HCEC 1CT (cell line): Measurements from ENCODE around the gene SPRED2.

Experiments
- DNase-seq: peaks from one replicate; pipeline ENCODE4 v3.0.0-alpha.2; 2017

The SPRED2 gene

GRCh38 chr2:65438137-65438899 lies 5.9 kb upstream of the SPRED2 start:
- DNase-seq: no peak

DNA sequence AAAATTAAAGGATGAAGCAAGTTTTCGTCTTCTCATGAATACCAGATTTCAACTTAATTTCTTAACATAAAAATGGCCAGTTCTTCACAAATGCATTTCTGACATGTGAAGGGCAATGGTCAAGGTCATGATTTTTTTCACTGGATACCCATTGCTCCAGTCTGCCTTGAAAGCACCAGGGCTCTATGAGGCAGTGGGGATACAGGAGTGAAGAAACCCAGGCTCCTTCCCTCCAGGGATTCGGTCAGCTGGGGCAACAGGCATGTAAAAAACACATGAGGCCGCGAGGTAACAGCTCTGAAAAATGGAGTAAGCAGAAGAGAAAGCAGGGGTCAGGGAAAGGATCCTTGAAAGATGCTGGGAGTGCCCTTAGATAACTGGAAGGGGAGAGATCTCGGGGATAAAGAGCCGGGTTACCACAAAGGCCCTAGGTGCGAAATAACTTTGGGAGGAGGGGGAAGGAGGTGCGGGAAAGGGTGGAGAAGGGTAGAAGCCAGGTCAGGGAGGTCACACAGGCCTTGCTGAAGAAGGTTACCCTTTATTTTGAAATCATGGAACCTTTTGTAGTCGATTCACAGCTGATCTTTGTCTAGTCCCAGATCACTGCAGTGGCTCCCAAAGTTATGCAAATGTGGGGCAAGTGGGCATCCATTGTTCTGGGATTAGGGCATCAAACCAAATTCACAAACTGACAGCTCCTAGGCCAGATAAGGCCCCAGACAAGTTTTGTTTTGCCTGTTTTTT lies 5.2 kb upstream of the SPRED2 start:
- DNase-seq: no peak

GRCh38 chr2:65436824-65437221 lies 4.4 kb upstream of the SPRED2 start:
- no peak for DNase-seq

GRCh38 chr2:65436169-65436823 lies 3.9 kb upstream of the SPRED2 start:
- peak; percentile 92 for DNase-seq

- DNase-seq: peak; percentile 81
These were observed 3.3 kb upstream of the SPRED2 start for GRCh38 chr2:65435625-65436168.

- DNase-seq: no peak
These were observed 2.3 kb upstream of the SPRED2 start for GRCh38 chr2:65434592-65435241.

- DNase-seq: peak; percentile 21
These were observed 775 bp downstream of the SPRED2 start for GRCh38 chr2:65431421-65432226.

GRCh38 chr2:65430603-65431420 lies 1.6 kb downstream of the SPRED2 start:
- DNase-seq: peak; percentile 43

DNA sequence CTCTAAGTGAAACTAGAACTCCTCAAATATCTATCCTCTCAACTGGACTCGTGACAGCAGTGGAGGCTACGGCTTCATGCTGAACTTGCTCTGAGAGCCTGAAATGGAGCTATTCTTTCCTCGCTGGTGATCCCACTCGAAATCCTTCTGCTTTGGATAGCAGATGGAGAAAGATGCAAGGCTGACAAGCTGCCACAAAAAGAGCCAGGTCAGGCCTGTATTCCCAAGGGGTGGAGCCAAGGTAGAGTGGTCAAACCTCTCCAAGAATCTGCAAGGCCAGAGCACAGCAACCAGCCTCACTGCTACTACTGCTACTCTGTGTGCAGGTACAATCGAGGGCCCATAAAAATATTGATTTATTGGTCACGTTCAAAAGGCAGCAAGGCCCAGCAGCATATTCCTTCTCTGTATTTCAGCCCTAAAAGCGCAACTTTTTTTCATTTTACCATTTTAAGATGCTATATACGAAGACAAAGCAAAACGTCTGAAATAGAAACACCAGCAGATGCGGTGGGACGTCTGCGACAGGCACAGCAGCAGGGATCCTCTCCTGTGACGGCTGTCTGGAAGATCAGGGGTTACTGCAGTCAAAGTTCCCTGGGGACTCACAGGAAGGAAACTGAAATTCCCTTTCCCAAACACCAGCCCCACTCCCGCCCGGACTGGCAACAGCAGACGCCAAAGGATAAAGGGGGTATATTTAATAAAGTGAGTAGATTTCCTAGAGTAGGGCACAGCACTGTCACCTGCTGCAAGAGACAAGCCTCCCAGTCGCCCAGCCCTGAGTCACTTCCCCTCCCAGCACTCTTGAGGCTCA lies 2.4 kb downstream of the SPRED2 start:
- no peak for DNase-seq

- no peak for DNase-seq
These were observed 4.9 kb downstream of the SPRED2 start for GRCh38 chr2:65427532-65427931.

- no peak for DNase-seq
These were observed 7.1 kb downstream of the SPRED2 start for GRCh38 chr2:65425276-65425675.

DNA sequence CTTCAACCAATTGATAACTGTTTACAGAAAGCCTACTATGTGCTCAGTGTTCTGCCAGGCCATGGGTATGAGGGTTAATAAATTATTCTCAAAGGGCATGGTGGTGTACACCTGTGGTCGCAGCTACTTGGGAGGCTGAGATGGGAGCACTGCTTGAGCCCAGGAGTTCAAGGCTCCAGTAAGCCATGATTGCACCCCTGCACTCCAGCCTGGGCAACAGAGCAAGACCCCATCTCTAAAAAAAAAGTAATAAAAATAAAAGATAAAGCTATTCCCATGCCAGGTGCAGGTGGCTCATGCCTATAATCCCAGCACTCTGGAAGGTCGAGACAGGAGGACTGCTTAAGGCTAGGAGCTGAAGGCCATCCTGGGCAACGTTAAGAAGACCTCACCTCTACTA lies 8.0 kb downstream of the SPRED2 start:
- no peak for DNase-seq

DNA sequence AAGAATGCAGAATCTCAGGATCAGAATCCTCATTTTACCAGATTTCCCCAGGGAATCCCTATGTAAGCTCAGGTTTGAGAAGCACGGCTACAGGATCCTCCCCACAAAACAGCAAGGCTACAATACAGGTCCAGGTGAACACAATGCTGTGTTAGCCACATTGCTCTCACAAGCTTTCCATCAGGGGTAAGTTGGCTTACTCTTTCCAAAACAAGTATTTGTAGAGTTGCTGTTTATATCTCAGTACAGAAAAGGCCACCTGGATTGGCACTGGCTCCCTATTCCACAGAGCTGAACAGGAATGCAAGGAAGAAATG lies 11.0 kb downstream of the SPRED2 start:
- DNase-seq: no peak

DNA sequence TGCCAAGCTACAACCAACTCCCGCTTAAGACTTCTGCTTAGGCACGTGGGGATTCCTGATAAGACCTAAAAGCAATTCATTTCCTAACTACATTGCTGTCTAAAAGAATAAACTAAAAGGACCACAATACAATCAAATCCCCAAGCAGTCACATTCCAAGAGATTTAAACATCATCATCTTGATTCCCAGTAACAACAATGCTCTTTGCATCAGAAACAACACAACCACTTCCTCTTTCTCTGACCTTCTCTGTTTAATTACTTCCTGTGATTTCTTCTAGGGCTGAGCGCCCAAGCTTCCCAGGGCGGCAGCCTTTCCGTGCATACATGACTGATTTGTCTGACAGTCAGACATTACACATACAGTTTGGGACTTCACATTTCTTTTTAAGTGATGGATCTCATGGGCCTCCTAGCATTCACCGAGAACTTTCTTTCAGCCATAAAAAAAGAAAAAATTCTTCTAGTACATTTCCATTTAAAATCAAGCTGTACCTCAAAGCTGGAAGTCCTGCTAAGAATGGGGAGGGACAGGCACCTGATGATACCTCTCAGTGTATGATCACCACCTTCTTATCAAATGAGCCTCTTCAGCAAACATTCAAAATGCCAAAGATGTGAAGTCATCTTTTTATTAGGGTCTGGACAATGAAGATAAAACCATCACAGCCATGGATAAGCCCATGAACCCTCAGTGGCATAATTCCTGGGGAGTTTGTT lies 11.5 kb downstream of the SPRED2 start:
- DNase-seq: peak; percentile 36

DNA sequence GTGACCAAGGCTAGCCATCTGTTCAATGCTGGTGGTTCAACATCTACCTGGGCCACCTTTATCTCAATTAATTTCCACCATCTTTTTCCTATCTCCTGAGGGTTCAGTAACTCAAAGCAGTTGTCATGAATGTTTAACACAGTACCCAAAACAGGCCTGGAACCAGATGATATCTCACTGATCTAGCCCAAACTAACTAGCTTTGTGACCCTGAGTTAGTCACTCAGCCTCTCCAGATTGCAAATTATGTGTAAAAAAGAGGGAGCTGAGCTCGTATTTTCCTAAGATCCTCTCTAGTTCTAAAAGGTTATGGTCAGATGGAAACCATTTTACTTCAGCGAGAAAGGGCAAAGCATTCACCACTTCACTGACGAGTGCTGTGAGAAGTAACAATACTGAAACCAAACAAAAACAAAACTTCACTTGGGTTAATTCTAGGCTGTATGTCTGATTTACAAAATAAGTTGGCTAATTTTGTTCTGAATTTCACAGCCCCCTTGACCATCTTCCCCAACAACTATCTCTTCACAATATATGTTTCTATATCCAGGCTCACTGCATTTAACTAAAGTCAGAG lies 14.8 kb downstream of the SPRED2 start:
- no peak for DNase-seq

- DNase-seq: no peak
These were observed 15.5 kb downstream of the SPRED2 start for GRCh38 chr2:65416945-65417344.

GRCh38 chr2:65416321-65416720 lies 16.1 kb downstream of the SPRED2 start:
- no peak for DNase-seq

DNA sequence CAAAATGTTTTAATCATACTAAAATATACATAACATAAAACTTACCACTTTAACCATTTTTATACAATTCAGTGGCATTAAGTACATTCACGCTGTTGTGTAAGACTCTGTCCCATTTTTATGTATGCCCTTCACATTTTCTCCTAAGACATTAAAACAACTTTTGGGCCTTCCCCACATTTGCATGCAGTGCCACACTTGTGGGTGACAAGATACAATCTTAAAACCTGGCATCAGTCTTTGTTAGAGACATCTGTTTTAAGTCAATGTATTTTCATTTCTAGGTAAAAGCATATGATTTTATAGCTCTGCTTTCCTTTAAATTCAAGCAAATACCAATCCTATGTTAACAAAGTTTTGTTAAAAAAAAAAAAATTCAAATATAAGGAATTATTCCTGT lies 17.3 kb downstream of the SPRED2 start:
- DNase-seq: no peak

DNA sequence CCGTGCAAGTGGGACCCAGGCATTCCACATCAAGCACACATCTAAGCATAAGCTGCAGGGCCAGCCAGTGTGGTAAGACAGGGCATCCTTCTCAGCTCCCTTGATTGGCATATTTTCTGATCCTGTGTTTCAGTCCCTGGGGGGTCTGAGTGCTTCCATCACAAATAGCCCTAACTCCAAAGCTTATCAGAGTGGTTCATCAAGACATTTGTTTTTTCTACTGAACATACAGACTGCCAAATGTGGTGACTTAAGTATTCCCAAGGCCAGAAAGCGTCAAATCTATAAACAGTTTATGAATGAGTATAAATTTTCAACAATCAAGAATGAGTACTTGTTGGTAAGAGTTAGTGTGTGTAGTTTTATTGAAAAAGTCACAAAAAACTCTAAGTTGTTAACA lies 18.8 kb downstream of the SPRED2 start:
- DNase-seq: no peak

GRCh38 chr2:65413106-65413505 lies 19.3 kb downstream of the SPRED2 start:
- DNase-seq: no peak
